Measurements from ENCODE around the gene EVA1A. TPM values are rescaled to one million over a fixed set of nuclear protein-coding genes. Genes with fewer than 3 reads are reported as not detected.

Gene EVA1A, protein sequence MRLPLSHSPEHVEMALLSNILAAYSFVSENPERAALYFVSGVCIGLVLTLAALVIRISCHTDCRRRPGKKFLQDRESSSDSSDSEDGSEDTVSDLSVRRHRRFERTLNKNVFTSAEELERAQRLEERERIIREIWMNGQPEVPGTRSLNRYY
- total RNA-seq = not detected

DNA sequence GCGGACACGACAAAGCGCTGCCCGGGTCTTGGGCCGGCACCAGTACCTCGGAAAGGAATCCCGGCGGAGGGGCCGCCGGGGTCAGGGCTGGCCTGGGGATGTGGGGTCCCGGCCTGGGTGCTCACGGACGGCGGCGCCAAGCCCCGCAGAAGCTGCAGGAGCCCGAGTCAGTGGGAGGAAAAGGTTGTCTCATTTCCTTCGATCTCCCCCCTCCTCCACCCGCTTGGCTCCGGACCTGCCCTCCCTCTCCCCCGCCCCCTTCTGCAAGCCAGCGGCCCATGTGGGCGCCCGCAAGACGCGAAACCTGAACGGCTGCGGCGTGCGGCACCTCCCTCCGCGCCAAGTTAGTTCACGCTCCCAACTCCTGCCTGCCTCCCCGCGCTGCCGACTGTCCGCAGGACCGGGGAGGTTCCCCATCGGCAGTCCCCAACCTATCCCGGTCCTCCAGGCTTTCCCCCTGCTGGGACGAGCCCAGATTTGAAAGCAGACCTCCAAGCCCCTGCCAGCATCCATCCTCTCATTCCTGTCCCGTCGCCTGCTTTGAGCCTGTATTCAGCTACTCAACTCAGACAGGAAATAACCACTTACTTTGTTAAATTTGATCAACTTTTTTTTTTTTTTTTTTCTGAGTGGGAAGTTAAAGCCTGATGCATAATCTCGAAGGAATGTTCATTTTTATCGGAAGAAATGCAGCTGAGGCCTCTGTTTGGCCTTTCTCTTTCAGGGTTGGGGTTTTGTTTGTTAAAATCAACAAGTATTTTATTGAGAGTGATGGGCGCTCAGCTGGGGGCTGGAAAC, at the start of gene EVA1A:
TSS of gene EVA1A (minus strand) at position 172 of the 798 bp plus-strand sequence. CDS start 42,799 bp downstream, outside the sequence.
- DNase-seq = no peak

DNA sequence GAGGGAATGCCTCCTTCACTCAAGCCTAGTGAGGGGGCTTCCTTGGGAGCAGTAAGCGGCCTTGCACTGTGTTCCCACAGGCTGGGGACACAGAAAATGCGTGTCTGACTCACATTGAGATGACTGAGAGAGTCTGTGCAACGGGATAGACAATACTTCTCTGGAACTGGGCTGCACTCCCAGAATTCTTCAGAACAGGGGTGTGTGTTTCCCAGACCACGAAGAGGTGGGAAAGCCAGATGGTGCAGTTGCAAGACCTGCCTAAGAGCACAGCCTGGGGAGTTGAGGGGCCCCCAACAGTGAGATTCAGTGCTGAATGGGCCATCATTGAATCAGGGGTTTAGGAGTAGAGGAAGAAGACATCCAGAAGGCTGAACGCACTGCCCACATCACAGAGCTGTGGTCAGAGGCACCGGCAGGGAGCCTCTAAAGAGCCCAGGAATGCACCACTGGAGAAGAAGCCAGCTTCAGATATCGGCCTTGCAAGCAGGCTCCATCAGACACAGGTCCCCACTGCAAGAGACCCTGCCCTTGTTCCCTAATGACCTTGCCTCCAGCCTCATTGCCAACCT, 49.3 kb upstream of the EVA1A start:
- no peak for DNase-seq

DNA sequence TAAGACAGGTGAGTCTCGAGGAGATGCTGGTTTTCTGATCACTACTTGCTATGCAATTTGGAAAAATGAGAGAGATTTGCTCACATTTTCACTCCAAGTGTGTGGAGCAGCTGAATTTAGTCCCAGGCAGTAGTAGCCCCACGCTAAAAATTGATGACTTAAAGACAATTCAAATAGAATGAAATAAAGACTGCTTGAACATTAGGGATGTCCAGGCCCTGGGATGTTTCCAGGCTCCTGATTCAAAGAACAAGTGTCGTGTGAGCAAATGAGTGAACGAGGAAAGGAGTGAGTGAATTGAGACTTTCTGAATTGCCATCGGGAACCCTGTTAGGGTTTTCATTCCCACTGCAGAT, 48.6 kb upstream of the EVA1A start:
- no peak for DNase-seq

DNA sequence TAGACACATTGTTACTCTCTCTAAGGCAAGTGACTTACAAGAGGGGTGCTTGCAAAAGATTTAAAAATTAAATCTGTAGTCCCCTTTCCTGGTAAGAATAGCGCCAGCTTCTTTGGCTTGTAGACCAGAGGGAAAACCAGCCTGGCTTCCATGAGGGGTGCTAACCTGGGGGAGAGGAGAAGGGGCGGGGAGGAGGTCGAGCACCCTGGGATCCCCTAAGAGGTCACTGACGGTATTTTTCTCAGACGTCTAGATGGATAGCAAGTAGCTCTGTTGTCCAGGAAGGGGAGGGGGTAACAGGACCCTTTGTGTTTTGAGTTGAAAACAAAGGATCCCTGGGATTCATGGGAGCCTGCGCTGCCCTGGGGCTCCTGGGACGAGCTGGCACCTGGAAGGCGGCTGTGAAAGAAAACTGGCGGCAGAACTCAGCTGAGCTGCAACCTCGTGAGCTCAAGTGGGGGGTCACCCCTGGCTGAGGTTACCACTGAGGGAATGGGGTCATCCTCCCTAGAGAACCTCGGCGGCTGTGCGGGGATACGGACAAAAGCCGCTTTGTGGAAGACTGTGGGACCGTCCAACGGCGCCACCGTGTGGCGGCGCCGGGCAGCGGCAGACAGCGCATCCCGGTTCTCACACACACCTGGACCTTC, 48.1 kb upstream of the EVA1A start:
- peak; percentile 32 for DNase-seq

DNA sequence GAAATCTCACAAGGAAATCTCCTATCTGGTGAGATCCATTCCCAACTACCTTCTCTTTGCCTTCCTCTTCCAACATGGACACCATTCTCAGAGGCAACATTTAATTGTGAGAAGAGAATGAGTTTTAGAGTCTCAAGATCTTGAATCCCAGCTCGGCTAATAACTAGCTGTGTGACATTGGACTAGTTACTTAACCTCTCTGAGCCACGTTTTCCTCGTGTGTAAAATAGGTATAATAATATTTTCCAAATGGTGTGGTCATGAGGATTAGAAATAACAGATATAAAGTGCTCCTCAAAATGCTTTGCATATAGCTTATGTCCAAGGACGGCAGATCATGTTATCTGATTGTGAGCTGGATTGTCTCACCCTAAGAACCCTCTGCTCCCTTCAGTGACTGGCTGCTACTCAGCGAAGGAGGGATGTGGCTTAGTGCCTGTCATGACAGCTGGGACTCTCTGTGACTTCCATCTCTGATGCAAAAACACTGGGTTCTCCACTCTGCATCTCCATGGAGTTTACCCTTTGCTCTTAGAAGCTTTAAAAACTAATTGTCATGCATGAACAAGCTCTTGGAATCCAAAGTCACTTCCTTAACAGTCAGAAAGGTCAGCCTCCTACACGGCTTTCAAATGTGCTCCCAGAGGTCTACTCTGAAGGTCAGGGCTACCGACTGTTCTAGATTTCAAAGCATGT, 47.4 kb upstream of the EVA1A start:
- no peak for DNase-seq

DNA sequence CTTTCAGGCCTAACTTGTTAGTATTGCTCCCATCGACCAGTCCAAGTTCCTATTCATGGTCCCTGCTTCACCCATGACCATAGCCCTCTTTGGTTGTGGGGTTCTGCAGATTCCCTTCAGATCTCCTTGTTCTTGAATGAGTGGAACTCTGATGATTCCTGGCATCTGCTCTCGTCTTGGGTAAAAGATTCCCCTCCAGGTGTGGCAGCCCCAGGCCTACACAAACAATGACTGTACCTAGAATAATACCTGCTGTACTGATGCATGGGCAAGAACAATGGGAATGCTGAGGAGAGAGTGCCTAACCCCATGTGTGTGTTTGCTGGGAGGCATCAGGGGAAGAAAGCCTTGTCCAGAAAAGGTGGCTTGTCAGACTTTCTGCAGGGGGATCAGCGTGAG, 46.7 kb upstream of the EVA1A start:
- DNase-seq = no peak

DNA sequence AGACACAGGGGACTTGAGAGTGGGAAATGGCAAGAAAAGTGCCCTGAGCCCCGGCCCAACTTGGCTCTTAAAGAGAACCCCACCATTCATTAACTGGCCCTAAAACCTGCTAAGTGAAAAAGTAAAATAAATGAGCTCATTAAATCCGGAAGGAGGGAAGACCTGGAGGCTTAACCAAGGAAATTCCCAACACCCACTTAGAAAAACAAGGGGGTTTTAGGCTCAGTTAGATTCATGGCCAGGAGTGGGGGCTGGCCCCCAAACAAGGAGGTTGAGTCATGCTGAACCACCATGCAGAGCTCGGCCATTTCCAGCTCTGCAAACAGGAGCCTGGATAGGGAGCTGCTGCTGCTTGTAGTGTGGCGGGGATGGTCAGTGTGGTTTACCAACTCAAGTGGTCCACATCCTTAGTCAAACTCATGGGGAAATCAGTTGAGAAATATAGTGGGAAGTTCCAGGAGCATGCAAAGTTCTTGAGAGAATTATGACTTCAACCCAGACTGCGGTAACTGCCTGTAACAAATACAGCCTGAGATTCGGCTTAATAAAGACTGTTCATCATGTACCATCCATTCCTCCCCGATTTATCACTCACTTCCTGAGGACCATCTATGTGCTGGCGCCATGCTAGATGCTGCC, 46.1 kb upstream of the EVA1A start:
- no peak for DNase-seq

DNA sequence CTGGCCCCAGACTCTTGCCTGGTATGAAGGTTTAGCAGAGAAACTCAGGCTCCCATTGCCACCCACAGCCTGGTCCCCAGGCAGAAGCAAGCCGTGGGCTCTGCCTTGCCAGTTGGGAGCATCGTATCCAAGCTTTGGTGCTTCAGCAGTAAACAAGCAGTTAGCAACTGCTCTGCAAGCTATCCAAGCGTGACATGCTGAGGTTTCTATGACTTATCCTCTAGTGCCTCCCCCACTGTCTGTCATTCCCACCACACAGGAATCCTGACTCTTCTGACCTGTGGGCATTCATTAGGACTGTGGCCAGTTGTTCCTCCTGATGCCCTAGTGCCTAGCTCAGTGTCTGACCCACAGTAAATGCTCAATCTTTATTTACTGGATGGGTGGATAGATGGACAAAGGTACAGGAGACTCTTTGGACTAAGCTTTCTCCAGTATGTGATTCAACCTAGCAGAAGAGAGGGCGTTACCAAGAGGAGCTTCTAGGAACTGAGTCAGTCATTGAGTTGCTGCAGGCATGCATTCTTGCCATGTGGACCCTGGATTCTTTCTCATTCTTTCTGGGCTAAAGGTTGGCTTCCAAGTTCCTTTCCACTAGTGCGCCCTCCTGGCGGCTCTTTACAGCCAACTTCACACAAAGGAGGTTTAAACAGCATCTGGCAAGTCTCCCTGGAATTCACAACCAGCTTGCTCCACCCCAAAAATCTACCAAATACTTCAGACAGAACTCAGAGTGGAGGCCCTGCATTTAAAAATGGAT, 45.2 kb upstream of the EVA1A start:
- no peak for DNase-seq

DNA sequence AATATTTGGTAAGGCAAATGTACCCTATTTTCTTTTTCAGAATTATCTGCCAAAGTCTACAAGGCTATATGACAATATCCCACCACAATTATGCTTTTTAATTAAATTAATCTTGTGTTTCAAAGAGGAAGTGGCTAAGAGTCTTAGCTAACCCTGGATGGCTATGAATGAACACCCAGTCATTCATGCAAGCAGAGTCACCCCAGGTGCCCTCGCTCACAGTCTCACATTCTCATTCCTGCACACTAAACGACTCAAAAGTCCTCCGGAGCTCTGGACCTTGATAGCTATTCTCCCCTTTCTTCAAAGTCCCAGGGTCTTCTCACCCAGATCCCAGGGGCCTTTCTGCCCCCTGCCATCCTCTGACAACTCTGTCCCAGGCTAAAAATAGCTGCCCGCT, 43.7 kb upstream of the EVA1A start:
- DNase-seq = no peak

DNA sequence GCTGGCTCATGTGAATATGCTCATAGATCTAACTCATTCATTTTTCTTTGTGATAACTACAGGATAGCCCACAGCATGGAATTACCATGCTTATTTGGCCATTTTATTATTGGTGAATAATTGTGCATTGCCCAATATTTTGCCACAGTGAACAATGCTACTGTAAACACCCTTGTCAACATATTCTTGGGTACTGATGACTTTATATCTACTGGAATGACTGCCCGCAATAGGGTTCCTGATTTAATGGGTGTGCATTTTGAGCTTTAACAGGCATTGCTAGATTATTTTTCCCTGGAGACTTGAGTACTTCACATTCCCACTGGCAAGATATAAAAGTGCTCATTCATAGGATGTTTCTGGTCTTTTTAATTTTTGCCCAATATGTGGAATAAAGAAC, 42.7 kb upstream of the EVA1A start:
- DNase-seq = no peak

DNA sequence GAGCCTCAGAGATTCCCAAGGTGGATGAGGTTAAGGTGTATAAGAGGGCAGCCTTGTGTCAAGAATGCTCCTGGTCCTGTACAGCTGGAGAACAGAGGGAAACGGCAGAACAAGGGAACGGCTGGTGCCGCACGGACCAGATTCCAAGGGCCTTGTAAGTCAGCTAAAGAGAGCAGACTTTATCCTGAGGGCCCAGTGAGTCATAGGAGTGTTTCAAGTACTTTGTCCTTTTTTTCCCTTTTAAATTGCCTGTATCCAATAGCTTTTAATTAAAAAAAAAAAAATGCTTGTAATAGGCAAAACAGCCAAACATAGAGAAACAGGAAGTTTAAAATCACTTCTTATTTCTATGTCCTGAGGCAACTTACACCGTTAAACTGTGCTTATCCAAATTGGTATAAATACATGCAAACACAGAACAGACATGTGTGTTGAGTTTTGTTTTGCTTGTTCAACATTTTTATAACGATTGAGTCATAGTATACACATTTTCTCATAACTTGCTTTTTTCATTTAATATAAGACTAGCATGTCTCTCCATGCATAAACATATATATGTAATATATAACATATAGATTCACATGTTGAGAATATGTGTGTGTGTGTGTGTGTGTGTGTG, 42.1 kb upstream of the EVA1A start:
- no peak for DNase-seq

DNA sequence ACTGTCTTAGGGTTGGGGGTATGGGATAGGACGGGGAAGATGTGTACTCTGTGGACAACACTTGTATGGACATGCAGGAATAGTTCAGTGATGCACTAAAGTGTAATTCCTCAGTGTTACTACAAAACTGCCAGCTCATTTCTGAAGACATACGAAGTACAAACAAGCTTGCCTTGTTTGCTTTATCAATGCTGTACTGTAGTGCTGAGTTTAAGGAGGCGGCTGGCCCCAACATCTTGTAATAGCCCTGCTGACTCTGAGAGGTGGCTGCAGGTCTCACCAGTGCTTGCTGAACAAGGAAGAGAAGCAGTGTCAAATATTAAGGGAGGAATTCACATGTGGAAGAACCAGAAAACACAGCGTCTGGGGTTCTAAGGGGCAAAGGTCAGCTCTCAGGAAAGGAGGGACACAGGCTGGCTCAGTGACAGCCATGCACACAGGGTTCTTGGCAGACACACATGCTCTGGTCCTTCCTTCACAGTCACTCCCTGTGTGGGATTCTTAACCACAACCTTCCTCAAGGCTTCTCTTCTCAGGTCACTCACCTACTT, 39.8 kb upstream of the EVA1A start:
- no peak for DNase-seq

DNA sequence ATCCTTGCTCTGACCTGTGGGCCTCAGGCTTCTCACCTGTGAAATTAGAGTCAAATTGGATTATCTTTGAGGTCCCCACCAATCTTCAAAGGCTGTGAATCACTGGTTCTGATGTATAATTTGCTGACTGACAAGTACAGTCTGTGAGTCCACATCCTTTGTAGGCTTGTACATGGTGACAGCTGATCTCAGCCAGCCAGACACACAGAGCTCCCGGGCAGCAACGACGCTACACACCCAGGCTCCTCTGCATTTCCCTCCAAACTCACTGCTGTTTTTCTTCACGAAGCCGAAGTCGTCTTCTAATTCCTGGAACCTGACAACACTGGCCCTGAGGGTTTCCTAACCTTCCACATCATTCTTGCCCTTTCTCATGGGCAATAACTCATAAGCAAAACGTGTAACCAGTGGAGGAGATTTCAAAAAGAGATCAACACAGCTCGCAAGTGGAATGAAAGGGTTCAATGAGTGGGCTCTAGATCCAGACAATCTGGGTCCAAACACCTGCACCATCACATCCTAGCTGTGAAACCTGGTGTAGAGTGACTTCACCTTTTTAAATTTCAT, 37.9 kb upstream of the EVA1A start:
- DNase-seq = no peak

DNA sequence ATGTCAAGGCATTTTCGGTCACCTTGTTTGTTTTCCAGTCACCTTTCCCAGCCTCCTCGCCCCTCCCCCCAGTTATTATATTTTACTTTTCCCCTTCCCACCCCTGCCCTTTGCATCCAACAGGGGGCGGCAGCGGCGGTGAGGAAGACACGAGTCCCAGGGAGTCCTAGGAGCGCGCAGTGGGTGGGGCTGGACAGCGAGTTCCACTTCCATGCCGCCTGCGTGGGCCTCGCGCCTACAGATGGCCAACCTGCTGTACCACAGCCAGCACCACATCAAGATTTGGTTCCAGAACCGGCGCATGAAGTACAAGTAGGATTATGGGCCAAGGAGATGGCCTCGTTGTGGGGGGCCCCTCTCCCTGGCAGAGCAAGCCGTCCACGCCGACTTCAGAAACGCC, 37.2 kb upstream of the EVA1A start:
- DNase-seq = no peak

DNA sequence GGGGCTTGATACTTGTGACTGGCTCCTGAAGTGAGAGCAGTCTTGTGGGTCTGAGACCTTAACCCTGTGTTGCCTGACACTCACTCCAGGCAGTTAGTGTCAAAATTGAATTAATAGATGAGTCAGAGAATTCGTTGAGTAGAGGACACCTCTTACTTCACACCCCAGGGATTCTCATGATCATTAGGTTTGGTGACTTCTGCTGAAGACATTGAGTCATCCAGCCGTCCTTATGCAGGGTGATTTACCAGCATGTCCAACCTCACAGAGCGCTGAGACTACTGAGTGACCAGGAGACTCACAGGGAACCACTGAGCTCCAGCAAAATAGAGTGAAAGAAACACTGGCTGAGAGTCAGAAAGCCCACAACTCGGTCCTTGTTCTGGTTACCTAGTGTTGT, 36.0 kb upstream of the EVA1A start:
- no peak for DNase-seq

DNA sequence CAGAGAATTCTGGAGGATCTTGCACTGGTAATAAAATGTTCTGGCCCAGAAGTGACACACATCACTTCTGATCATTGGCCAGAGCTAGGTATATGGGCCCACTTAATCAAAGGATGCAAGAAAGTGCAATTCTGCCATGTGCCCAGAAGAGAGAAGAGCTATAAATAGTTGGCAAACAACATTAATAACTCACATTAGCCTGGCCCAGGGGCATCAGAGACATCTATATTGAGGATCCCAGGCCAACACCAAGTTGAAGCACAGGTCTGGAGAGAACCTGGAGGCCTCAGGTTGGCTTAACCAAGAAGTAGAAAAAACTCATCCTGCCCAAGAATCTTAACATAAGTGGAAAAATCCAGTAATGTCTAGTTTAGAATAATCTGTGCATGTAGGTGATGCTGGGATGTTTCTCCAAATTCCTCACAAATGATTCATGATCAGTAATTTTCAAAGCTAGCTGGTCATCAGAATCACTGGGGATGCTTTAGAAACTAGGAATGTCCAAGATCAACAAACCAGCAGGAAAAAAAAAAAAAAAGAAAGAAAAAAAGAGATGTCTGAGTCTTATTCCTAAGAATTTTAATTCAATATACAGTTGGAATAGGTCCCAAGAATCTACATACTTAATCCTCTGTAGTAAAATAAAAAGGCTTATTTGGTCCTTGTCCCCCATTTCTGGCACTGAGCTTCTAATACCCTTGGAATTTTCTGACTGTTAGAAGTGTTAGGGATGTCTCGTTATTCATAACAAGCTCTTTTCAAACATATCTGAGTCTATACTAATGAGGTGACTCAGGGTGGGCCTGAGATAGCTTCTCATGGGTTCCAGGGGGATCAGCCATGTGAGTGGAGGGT, 35.0 kb upstream of the EVA1A start:
- DNase-seq = no peak

DNA sequence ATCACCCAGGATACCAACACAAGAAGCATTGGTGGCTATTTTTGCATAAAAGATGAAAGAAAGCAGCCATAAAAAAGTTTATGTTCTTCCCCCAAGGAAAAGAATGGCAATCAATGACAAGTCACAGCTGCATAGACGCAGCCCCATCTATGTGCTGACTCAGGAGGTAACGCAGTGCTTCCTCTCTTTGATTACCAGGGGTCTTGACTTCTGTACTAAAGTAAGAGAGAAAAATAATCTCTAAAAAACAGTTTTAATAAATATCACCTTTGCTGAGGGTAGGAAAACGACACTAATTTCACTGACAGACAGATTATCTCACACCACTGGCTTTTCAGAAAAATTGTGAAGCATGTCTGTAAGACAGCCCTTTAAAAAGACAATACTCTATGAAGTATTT, 33.9 kb upstream of the EVA1A start:
- no peak for DNase-seq

DNA sequence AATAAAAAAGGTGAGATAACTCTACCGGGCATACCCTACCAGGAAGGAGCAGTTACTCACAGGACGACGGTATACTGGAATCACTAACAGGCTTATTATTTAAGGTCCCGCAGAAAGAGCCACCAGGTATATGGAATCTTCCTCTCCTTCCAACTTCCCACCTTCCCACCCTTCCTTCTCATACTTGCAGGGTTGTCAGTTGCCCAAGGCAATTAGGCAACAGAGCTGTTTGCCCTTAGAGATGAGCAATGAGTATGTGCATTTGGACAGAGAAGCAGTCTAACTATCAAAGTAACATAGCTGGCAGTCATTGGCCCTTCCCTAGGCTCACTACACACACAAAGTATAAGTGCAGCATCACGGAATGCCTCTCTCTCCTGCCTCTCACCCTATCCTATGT, 32.1 kb upstream of the EVA1A start:
- no peak for DNase-seq

DNA sequence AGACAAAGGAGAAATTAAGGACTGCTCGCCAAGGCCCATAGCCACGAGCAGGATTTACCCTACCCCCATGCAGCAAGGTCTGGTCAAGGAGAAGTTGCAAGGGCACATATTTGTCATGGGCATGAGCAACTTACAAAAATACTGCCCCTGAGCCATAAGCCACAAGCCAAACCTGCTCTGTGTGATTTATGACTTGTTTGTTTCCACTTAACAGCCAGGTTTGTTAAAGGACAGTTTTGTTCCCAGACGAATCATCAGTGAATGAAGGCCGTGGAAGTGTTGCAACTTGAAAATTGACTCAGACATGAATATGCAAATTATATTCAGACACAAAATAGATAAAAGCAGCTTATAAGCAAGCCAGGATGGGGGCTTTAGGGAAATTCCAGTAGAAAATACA, 31.3 kb upstream of the EVA1A start:
- DNase-seq = no peak
